Kidney tubule cell (primary cell): ENCODE results near the gene ZNF813.
"Not testable (repeated sequence)": the region's sequence is repeated elsewhere in the genome, so short reads cannot be mapped to it uniquely, and the experiment has no call there.

Experiments used
- DNase-seq: peaks from one replicate; pipeline ENCODE4 v3.0.0-alpha.2; 2018; ENCODE audit warnings: low spot score

The ZNF813 gene

GRCh38 chr19:53467485-53468262 lies at the start of gene ZNF813:
ZNF813 (plus strand) TSS chr19:53467733; CDS start chr19:53483823, 16,090 bp downstream.
- peak; percentile 80 for DNase-seq

- DNase-seq = peak; percentile 38
Measured at GRCh38 chr19:53420520-53421315, 46.8 kb upstream of the ZNF813 start.

DNA sequence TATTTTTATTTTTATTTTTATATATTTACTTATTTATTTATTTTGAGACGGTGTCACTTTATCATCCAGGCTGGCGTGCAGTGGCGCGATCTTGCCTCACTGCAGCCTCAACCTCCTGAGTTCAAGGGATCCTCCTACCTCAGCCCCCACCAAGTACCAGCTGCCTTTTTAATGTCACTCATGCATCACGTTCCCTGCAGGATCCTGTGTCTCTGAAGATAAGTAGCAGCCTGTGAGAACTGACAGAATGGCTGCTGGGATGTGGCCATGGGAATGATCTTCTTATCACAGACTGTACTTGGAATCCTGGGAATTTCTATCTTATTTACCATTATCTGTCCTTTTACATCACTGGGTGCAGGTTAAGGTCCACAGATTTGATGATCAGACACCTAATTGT lies 45.0 kb upstream of the ZNF813 start:
- DNase-seq = no peak

DNA sequence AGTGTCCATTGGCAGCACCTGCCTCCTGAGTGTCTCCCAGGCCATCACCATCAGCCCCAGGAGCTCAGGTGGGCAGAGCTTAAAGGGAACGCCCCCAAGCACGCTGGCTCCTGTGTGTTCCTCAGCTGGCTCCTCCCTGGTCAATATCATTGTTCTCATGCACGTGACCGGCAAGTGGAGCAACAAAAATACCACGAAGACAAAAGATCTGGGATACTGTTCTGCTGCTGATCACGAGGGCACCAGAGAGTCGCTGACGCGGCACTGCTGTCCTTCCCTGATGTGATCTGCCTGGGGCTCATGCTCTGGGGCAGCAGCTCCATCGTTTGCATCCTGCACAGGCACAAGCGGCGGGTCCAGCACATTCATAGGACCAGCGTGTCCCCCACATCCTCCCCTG lies 44.5 kb upstream of the ZNF813 start:
- DNase-seq = not testable (repeated sequence)

DNA sequence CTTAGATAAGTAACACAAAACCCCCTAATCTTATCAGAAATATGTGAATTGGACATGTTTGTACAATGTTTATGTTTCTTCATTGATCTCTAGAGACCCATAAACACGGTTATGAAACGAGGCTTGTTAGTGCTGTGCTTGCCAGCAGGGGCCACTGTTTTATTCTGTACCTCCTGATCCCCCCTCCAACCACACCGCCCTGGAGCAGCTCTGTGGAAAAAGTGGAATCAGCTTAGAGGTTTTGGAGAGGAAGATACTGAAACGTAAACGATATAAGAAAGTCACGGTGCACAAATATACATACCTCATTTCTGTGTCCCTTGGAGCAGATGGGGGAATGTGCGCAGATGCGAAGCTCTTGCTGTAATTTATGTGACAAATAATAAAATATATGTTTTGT lies 43.9 kb upstream of the ZNF813 start:
- DNase-seq = not testable (repeated sequence)

GRCh38 chr19:53424968-53425597 lies 42.5 kb upstream of the ZNF813 start:
- peak; percentile 58 for DNase-seq

GRCh38 chr19:53431399-53432087 lies 36.0 kb upstream of the ZNF813 start, which contains the start of gene ZNF761:
ZNF761 (plus strand) TSS chr19:53431984; CDS start chr19:53447269, 15,285 bp downstream.
- DNase-seq = peak; percentile 97

GRCh38 chr19:53432088-53432661 lies 35.4 kb upstream of the ZNF813 start:
- peak; percentile 36 for DNase-seq

DNA sequence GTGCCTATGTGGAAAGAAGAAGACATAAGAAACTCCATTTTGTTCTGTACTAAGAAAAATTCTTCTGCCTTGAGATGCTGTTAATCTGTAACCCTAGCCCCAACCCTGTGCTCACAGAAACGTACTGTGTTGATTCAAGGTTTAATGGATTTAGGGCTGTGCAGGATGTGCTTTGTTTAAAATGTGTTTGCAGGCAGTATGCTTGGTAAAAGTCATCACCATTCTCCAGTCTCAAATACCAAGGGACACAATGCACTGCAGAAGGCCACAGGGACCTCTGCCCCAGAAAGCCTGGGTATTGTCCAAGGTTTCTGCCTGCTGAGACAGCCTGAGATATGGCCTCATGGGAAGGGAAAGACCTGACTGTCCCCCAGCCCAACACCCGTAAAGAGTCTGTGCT lies 23.7 kb upstream of the ZNF813 start:
- DNase-seq = not testable (repeated sequence)

GRCh38 chr19:53447196-53447595 lies 20.3 kb upstream of the ZNF813 start:
- DNase-seq = not testable (repeated sequence)

DNA sequence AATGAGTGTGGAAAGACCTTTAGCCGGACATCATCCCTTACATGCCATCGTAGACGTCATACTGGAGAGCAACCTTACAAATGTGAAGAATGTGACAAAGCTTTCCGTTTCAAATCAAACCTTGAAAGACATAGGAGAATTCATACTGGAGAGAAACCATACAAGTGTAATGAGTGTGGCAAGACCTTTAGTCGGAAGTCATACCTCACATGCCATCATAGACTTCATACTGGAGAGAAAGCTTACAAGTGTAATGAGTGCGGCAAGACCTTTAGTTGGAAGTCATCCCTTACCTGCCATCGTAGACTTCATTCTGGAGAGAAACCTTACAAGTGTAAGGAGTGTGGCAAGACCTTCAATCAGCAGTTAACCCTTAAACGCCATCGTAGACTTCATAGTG lies 11.7 kb upstream of the ZNF813 start:
- DNase-seq = no peak

DNA sequence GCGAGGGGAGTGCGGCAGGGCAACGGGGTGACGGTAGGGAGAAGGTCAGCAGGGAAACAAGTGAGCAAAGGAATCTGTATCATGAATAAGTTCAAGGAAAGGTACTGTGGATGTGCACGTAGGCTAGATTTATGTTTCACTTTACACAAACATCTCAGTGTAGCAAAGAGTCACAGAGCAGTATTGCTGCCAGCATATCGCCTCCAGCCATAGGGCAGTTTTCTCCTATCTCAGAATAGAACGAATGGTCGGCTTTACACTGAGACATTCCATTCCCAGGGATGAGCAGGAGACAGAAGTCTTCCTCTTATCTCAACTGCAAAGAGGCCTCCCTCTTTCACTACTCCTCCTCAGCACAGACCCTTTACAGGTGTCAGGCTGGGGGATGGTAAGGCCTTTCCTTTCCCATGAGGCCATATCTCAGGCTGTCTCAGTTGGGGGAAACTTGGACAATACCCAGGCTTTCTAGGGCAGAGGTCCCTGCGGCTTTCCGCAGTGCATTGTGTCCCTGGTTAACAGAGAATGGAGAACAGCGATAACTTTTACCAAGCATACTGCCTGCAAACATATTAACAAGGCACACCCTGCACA lies 7.3 kb upstream of the ZNF813 start:
- DNase-seq = not testable (repeated sequence)

GRCh38 chr19:53461866-53462265 lies 5.7 kb upstream of the ZNF813 start:
- no peak for DNase-seq

GRCh38 chr19:53462861-53463260 lies 4.7 kb upstream of the ZNF813 start:
- no peak for DNase-seq

GRCh38 chr19:53463263-53463662 lies 4.3 kb upstream of the ZNF813 start:
- DNase-seq = no peak

GRCh38 chr19:53466726-53467484 lies 628 bp upstream of the ZNF813 start:
- DNase-seq = no peak

- DNase-seq = not testable (repeated sequence)
Measured at GRCh38 chr19:53468628-53469027, 1.1 kb downstream of the ZNF813 start.

DNA sequence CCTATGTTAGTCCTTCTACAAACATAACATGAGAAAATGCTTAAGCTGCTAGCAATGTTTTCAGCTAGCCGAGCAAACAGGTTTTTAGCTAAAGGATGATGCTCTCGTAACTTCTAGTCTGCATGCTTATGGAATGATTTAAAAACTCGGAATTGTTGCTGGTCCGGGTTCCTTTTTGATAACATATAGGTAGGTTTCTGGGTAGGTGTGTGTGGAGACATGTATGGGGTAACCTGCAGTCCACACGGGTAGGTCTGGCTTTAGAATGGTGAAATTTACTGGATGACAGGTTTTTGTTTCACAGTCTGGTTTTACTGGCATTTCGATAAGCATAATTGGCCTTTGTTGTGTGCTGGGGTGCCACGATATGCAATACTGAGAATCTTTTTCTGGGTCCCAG lies 4.4 kb downstream of the ZNF813 start:
- no peak for DNase-seq

DNA sequence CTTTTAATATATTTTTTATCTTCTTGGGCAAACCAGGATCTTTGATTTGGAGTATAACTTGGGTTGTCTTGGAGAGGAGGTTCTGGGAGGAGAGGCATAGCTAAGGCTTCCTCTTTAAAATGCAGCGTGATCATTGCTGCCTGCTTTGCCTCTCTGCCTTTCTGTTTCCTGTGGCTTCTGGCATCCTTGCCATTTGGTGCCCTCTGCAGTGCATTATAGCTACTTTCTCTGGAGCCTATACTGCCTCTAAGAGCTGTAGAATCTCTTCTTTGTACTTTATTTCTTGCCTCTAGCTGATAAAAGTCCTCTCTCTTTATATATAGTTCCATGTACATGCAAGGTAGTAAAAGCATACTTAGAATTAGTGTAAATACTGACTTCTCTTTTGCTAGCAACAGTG lies 7.3 kb downstream of the ZNF813 start:
- not testable (repeated sequence) for DNase-seq

DNA sequence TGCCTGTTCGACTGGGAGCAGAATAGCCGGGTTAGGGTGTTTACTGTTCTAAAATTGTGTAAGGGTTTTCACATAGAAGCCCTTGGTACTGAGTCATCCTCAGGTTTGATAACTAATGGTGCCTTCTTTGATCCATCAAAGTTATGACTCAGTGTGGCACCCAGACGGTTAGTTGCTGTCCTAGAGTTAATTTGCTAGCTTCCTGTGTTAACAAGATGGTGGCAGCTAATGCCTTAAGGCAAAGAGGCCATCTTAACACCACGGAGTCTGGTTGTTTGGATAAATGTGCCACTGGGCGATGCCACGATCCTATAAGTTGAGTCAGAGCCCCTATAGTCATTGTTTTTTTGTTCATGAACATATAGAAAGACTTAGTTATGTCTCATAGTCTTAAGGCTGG lies 7.9 kb downstream of the ZNF813 start:
- peak; percentile 12 for DNase-seq
